DOHH2 (cell line): ENCODE measurements around the gene NFYC.

ENCODE experiments used
- H3F3A ChIP-seq: fragments of 200-600 bp; sonication (generic), shearing (Covaris generic); 2 replicates; pipeline ENCODE4 v1.6.0; 2016; ENCODE audit warnings: antibody characterized with exemption, mild to moderate bottlenecking; ENCODE audit not compliant: control insufficient read depth, insufficient read depth
- H3K27ac ChIP-seq: fragments of 200-600 bp; sonication (generic); 2 replicates; pipeline ENCODE4 v1.5.1; 2014; ENCODE audit warnings: low read depth, mild to moderate bottlenecking, low read length, moderate library complexity
- H3K27me3 ChIP-seq: fragments of 200-600 bp; sonication (generic); 2 replicates; pipeline ENCODE4 v1.6.1; 2014; ENCODE audit warnings: mild to moderate bottlenecking, low read length, mixed read lengths; ENCODE audit not compliant: control insufficient read depth
- H3K36me3 ChIP-seq: fragments of 200-600 bp; sonication (generic); 2 replicates; pipeline ENCODE4 v1.6.1; 2014; ENCODE audit warnings: mild to moderate bottlenecking, low read length, moderate library complexity, mixed read lengths; ENCODE audit not compliant: control insufficient read depth
- H3K4me1 ChIP-seq: fragments of 200-600 bp; sonication (generic); 2 replicates; pipeline ENCODE4 v1.6.1; 2014; ENCODE audit warnings: mild to moderate bottlenecking, low read length, mixed read lengths; ENCODE audit not compliant: control insufficient read depth
- H3K4me2 ChIP-seq: fragments of 200-600 bp; sonication (generic); 2 replicates; pipeline ENCODE4 v1.6.0; 2014; ENCODE audit warnings: mild to moderate bottlenecking, low read length, moderate library complexity
- H3K4me3 ChIP-seq: fragments of 200-600 bp; sonication (generic); 2 replicates; pipeline ENCODE4 v1.5.1; 2014; ENCODE audit warnings: mild to moderate bottlenecking, low read length, mixed read lengths
- H3K79me2 ChIP-seq: fragments of 200-600 bp; sonication (generic); 2 replicates; pipeline ENCODE4 v1.6.1; 2014; ENCODE audit warnings: mild to moderate bottlenecking, low read length, mixed read lengths; ENCODE audit not compliant: control insufficient read depth
- H3K9me2 ChIP-seq: fragments of 200-600 bp; sonication (generic); replicated peaks from 2 replicates; pipeline ENCODE4 v1.6.1; 2014; ENCODE audit warnings: mild to moderate bottlenecking, low read length, mixed read lengths; ENCODE audit not compliant: control insufficient read depth
- H3K9me3 ChIP-seq: fragments of 200-600 bp; sonication (generic); 2 replicates; pipeline ENCODE4 v1.6.1; 2014; ENCODE audit warnings: antibody characterized with exemption, low read length, mixed read lengths; ENCODE audit not compliant: control insufficient read depth, insufficient read depth
- H4K20me1 ChIP-seq: fragments of 200-600 bp; sonication (generic); 2 replicates; pipeline ENCODE4 v1.6.0; 2014; ENCODE audit warnings: low read depth, mild to moderate bottlenecking, antibody characterized with exemption, low read length, moderate library complexity; ENCODE audit not compliant: control insufficient read depth, insufficient read depth
- EZH2phosphoT487 ChIP-seq: fragments of 200-600 bp; sonication (generic); IDR thresholded peaks from 2 replicates; pipeline ENCODE4 v1.6.1; 2017; ENCODE audit warnings: borderline replicate concordance, mild to moderate bottlenecking, antibody characterized with exemption, low read length, moderate library complexity, mixed read lengths
- TF ChIP-seq, protein P1 (sequence below): fragments of 200-600 bp; sonication (generic); IDR thresholded peaks from one replicate; pipeline ENCODE4 v1.5.1; 2014; ENCODE audit warnings: antibody characterized with exemption, mild to moderate bottlenecking, low read depth, low read length; ENCODE audit not compliant: poor library complexity, severe bottlenecking

NFYC gene

DNA sequence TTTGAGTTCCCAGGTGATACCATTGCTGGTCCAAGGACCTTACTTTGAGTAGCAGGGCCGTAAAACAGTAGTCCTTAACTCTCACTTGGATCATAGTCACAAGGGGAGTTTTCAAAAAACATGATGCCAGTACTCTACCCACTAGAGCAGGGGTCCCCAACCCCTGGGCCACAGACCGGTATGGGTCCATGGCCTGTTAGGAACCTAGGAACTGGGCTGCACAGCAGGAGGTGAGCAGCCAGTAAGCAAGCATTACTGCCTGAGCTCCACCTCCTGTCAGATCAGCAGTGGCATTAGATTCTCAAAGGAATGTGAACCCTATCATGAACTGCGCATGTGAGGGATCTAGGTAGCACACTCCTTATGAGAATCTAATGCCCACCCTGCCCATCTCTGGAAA lies 52.4 kb downstream of the NFYC start:
- no peak overlapping the region for H3K27ac ChIP-seq
- no peak overlapping the region for H3K4me3 ChIP-seq
- no peaks in the 10 kb centered on the region for H3K9me3 ChIP-seq
- H3K4me2 ChIP-seq: no peak overlapping the region
- no peaks in the 10 kb centered on the region for H4K20me1 ChIP-seq
- H3K4me1 ChIP-seq: peaks cover 20% of the 10 kb centered on the region
- peaks cover 32% of the 10 kb centered on the region for H3K79me2 ChIP-seq
- H3F3A ChIP-seq: no peaks in the 10 kb centered on the region
- no peak for TF ChIP-seq EZH2phosphoT487
- TF ChIP-seq, protein P1, sequence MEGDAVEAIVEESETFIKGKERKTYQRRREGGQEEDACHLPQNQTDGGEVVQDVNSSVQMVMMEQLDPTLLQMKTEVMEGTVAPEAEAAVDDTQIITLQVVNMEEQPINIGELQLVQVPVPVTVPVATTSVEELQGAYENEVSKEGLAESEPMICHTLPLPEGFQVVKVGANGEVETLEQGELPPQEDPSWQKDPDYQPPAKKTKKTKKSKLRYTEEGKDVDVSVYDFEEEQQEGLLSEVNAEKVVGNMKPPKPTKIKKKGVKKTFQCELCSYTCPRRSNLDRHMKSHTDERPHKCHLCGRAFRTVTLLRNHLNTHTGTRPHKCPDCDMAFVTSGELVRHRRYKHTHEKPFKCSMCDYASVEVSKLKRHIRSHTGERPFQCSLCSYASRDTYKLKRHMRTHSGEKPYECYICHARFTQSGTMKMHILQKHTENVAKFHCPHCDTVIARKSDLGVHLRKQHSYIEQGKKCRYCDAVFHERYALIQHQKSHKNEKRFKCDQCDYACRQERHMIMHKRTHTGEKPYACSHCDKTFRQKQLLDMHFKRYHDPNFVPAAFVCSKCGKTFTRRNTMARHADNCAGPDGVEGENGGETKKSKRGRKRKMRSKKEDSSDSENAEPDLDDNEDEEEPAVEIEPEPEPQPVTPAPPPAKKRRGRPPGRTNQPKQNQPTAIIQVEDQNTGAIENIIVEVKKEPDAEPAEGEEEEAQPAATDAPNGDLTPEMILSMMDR: no peak
- H3K27me3 ChIP-seq: no peaks in the 10 kb centered on the region
- peaks cover 92% of the 10 kb centered on the region for H3K36me3 ChIP-seq
- H3K9me2 ChIP-seq: no peaks in the 10 kb centered on the region

DNA sequence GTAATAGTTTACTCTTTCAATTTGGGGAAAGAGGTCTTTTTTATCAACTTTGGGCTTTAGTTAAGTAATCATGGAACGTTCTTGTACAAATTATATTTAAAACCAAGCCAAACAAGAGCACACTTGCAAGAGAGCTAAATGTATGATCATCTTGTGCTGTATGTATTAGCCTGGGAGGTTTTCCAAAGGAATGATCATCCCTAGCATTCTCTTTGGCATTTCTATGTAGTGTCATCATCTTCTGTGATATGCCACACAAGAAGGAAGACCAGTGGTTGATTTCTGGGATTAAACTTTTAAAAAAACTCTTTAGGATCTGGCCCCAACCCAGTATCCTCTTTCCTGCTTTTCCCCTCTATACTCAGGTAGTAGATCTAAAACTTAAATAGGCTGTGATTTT lies 53.7 kb downstream of the NFYC start:
- Histone ChIP-seq H3F3A (no peaks in the 10 kb centered on the region), H3K27ac (no peak overlapping the region), H4K20me1 (no peaks in the 10 kb centered on the region), H3K4me2 (no peak overlapping the region), H3K27me3 (no peaks in the 10 kb centered on the region), H3K4me1 (peaks cover 20% of the 10 kb centered on the region), H3K4me3 (no peak overlapping the region), H3K9me3 (no peaks in the 10 kb centered on the region), H3K9me2 (no peaks in the 10 kb centered on the region), H3K36me3 (peaks cover 91% of the 10 kb centered on the region), H3K79me2 (peaks cover 32% of the 10 kb centered on the region)
- TF ChIP-seq, protein P1: no peak
- no peak for TF ChIP-seq EZH2phosphoT487

DNA sequence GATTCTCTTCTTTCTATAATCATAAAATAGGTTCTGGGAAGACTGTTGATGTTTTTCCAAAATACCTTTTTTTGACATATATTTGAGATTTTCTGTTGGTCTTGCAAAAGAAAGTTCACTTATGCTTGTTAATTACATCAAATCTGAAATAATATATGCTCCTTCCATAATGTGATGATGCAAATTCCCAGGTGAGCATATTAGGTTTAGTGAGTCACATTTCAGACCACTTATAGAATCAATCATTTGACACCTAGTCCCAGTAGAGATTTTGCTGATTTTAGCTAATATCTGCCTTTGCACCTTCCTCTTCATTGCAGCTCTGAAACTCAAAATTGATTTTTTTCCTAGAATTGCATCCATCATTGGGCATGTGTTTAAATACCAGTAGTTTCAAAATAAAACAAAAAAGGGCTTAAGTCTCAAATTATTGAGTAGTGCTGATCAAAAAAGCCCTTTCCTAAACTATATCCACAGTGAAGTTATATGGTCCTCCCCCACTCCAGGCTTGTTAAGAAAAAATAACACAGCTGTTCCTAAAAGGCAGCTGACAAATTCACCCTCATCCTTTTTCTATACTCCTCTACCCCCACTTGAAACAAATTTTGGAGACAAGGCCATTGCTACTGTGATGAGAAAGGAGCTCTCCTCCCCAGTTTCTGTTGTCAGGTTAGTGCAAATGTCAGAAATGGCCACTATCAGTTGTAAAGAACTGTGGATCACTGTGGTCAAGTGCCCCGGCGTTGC lies 55.0 kb downstream of the NFYC start:
- Histone ChIP-seq H3K4me2 (no peak overlapping the region), H3K79me2 (peaks cover 29% of the 10 kb centered on the region), H3F3A (no peaks in the 10 kb centered on the region), H3K4me1 (peaks cover 9% of the 10 kb centered on the region), H4K20me1 (no peaks in the 10 kb centered on the region), H3K4me3 (no peak overlapping the region), H3K27me3 (no peaks in the 10 kb centered on the region), H3K36me3 (peaks cover 86% of the 10 kb centered on the region), H3K27ac (no peak overlapping the region), H3K9me2 (no peaks in the 10 kb centered on the region), H3K9me3 (no peaks in the 10 kb centered on the region)
- TF ChIP-seq, protein P1: no peak
- TF ChIP-seq EZH2phosphoT487: no peak
